B cell (primary cell): ENCODE results near the gene FHIP1B. TPM values are rescaled to one million over a fixed set of nuclear protein-coding genes. Genes with fewer than 3 reads are reported as not detected.

ENCODE experiments used
- ATAC-seq: fragments of 200-7000 bp; cut with Tn5 transposase; one replicate; pipeline ENCODE4 v1.10.0; 2021; ENCODE audit warnings: low read depth, mild to moderate bottlenecking, moderate number of reproducible peaks, moderate library complexity
- CTCF ChIA-PET: fragments of 350-600 bp; sonication (Branson Sonifier 250); formaldehyde crosslinking; loops from one replicate; lab custom pipeline; 2021; ENCODE audit warnings: antibody characterized with exemption, inconsistent platforms; lab: Charles Lee
- POLR2A ChIA-PET: fragments of 350-600 bp; sonication (Branson Sonifier 250); formaldehyde crosslinking; loops from one replicate; lab custom pipeline; 2021; ENCODE audit warnings: antibody characterized with exemption; lab: Charles Lee
- DNase-seq: peaks from one replicate; pipeline ENCODE4 v3.0.0; 2013
- H2AFZ ChIP-seq: 2 replicates; pipeline ENCODE4 v1.6.1; 2012; ENCODE audit warnings: mild to moderate bottlenecking, low read depth, low read length; ENCODE audit not compliant: insufficient read depth, poor library complexity, severe bottlenecking
- H3K27ac ChIP-seq, 2 donors: 1 replicate in 1 of 2; 2 replicates in 1 of 2; pipeline ENCODE4 v1.5.1; 2012 to 2013; ENCODE audit warnings: low read length in 2 of 2, mild to moderate bottlenecking in 2 of 2, moderate library complexity in 1 of 2
- H3K27me3 ChIP-seq, 4 experiments: fragments of 200-600 bp in 1 of 4; sonication (generic) in 1 of 4; replicated peaks in 1 of 4; 1 replicate in 2 of 4; 2 replicates in 2 of 4; pipeline versions ENCODE4 v1.6.1 to v1.7.0; 2013 to 2016; ENCODE audit warnings: low read length in 3 of 4, mild to moderate bottlenecking in 2 of 4, mixed read lengths in 1 of 4, moderate library complexity in 1 of 4; ENCODE audit not compliant: insufficient read depth in 4 of 4, control insufficient read depth in 3 of 4; ENCODE audit errors: control extremely low read depth in 1 of 4
- H3K36me3 ChIP-seq, 2 experiments: replicated peaks in 1 of 2; 1 replicate in 1 of 2; 2 replicates in 1 of 2; pipeline versions ENCODE4 v1.6.1 to v1.7.1; 2013; ENCODE audit warnings: low read length in 1 of 2; ENCODE audit not compliant: insufficient read depth in 2 of 2, control insufficient read depth in 1 of 2; ENCODE audit errors: control extremely low read depth in 1 of 2, extremely low read depth in 1 of 2
- H3K4me1 ChIP-seq, 2 donors: fragments of 200-600 bp in 1 of 2; sonication (generic) in 1 of 2; 1 replicate in 1 of 2; 2 replicates in 1 of 2; pipeline versions ENCODE4 v1.5.1 to v1.6.1; 2013 to 2017; ENCODE audit warnings: low read length in 2 of 2; ENCODE audit not compliant: control insufficient read depth in 2 of 2, insufficient read depth in 2 of 2
- H3K4me2 ChIP-seq: replicated peaks from 2 replicates; pipeline ENCODE3; 2012; ENCODE audit warnings: mild to moderate bottlenecking, low read depth, low read length; ENCODE audit not compliant: poor library complexity, severe bottlenecking
- H3K4me3 ChIP-seq, 5 experiments: fragments of 200-600 bp in 1 of 5; sonication (generic) in 1 of 5; 1 replicate in 3 of 5; 2 replicates in 2 of 5; pipeline versions ENCODE4 v1.5.1 to v1.7.0; 2011 to 2016; ENCODE audit warnings: low read length in 4 of 5, mild to moderate bottlenecking in 4 of 5, low read depth in 2 of 5, control low read depth in 1 of 5, moderate library complexity in 1 of 5; ENCODE audit not compliant: insufficient read depth in 1 of 5; ENCODE audit errors: control extremely low read depth in 1 of 5, extremely low read depth in 1 of 5
- H3K79me2 ChIP-seq: fragments of 200-600 bp; sonication (generic); one replicate; pipeline ENCODE4 v1.6.0; 2016; ENCODE audit warnings: low read length; ENCODE audit not compliant: control insufficient read depth, insufficient read depth
- H3K9ac ChIP-seq: fragments of 200-600 bp; sonication (generic); 2 replicates; pipeline ENCODE4 v1.6.1; 2017; ENCODE audit warnings: mild to moderate bottlenecking, low read length, moderate library complexity
- H3K9me3 ChIP-seq, 3 donors: one replicate each; pipeline versions ENCODE4 v1.6.1 to v1.7.1; 2013; ENCODE audit warnings: low read length in 2 of 3; ENCODE audit not compliant: control insufficient read depth in 2 of 3, insufficient read depth in 1 of 3; ENCODE audit errors: control extremely low read depth in 1 of 3
- H4K20me1 ChIP-seq: 2 replicates; pipeline ENCODE4 v1.6.0; 2012; ENCODE audit warnings: mild to moderate bottlenecking, low read length; ENCODE audit not compliant: insufficient read depth, control insufficient read depth, poor library complexity, severe bottlenecking
- H3K27ac Mint-ChIP-seq: one replicate; pipeline ENCODE4 v1.8.0; 2021; ENCODE audit warnings: mixed read lengths
- H3K27me3 Mint-ChIP-seq: one replicate; pipeline ENCODE4 v1.8.0; 2021; ENCODE audit warnings: mixed read lengths
- H3K4me1 Mint-ChIP-seq: one replicate; pipeline ENCODE4 v1.8.0; 2021; ENCODE audit warnings: mixed read lengths
- H3K4me3 Mint-ChIP-seq: one replicate; pipeline ENCODE4 v1.8.0; 2021; ENCODE audit warnings: mixed read lengths
- H3K9me3 Mint-ChIP-seq: one replicate; pipeline ENCODE4 v1.8.0; 2022; ENCODE audit warnings: mixed read lengths; ENCODE audit not compliant: insufficient read depth
- CTCF ChIP-seq: fragments of 200-600 bp; IDR thresholded peaks from one replicate; pipeline ENCODE4 v1.8.0; 2022; ENCODE audit warnings: antibody characterized with exemption, mild to moderate bottlenecking
- EZH2 ChIP-seq: IDR thresholded peaks from 2 replicates; pipeline ENCODE4 v1.6.1; 2012; ENCODE audit warnings: borderline replicate concordance, low read depth, mild to moderate bottlenecking, moderate library complexity, low read length; ENCODE audit not compliant: insufficient read depth, poor library complexity, severe bottlenecking
- WGBS: methylation state at CpG from one replicate; pipeline ENCODE4 v1.1.5; 2013; ENCODE audit warnings: missing lambda C conversion rate; ENCODE audit not compliant: insufficient coverage; 5-methylcytosine and 5-hydroxymethylcytosine counted together
- intact Hi-C: fragments of 100-400 bp; cut with micrococcal nuclease; formaldehyde crosslinking; loops from one replicate; pipeline ENCODE4 v1.10.0; 2022
- polyA plus RNA-seq: library from polyadenylated mRNA; depleted of rRNA; stranded (reverse); fragments of >200 nt; gene quantifications from 2 replicates; pipeline ENCODE4 v1.2.3, GENCODE V29; 2012
- total RNA-seq, 2 donors: library from RNA; stranded (reverse); fragments of 120-200 nt in 1 of 2; gene quantifications; 1 replicate in 1 of 2; 2 replicates in 1 of 2; pipeline versions ENCODE4 v1.2.3 to v1.2.4, GENCODE V29; 2013 to 2022

Gene FHIP1B
- total and polyA plus RNA-seq, 2 donors (not counting 1 experiment from before 2014, with no cell fraction given) = 37.1 to 44.1 TPM

DNA sequence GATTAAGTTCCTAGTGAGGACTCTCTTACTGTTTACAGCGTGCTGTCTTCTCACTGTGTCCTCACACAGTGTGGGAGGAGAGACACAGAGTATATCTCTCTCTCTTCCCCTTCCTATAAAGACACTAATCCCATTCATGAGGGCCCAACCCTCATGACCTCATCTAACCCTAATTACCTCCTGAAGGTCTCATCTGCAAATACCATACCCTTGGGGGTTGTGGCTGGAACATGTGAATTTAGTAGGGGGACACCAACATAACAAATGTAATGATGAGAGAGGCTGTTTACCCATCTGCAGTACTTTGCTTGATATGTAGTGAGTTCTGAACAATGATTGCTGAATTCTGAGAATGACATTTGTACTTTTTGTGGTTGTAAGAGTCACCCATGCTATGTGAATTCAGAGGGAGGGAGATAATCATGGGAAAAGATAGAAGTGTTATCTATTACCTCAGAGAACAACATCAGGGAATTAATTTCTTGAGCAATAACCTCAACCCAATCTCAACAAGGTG is 40.3 kb downstream of the FHIP1B start:
- intact Hi-C loops = no loop called here
- Mint-ChIP-seq H3K9me3 (no peaks in the 10 kb centered on the region), H3K27ac (no peak overlapping the region), H3K4me1 (no peaks in the 10 kb centered on the region), H3K27me3 (no peaks in the 10 kb centered on the region), H3K4me3 (no peak overlapping the region)
- Histone ChIP-seq H3K27ac (no peak overlapping the region), H3K9ac (no peak overlapping the region), H3K9me3 (no peaks in the 10 kb centered on the region), H2AFZ (no peak overlapping the region), H3K4me3 (no peak overlapping the region), H3K36me3 (no peaks in the 10 kb centered on the region), H3K4me1 (no peaks in the 10 kb centered on the region), H4K20me1 (no peaks in the 10 kb centered on the region), H3K4me2 (no peak overlapping the region), H3K27me3 (no peaks in the 10 kb centered on the region), H3K79me2 (no peaks in the 10 kb centered on the region)
- WGBS = 67% methylated on average over 1 of the region's 1 CpG
- ATAC-seq = no peak
- no peak for TF ChIP-seq EZH2
- TF ChIP-seq CTCF = no peak
- ChIA-PET CTCF (no interaction called here), POLR2A (no interaction called here)
- no peak for DNase-seq

DNA sequence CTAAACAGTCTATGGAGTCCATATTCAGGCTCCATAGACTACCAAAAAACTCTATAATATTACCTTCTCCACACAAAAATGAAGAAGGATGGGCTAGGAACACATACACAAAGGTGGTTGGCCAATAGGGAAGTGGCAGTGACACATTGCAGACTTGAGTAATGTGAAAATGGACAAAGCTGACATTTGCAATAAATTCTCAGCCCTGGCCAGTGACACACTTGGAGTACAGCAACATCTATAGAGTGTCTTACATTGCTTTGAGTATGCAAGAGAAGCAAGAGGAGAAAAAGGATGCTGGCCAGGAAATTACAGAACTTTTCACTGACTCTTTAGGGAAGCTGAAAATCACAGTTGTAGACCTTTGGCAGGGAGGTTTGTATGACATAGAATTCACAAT is 42.7 kb downstream of the FHIP1B start:
- intact Hi-C loops = no loop called here
- Histone ChIP-seq H3K9ac (no peak overlapping the region), H3K9me3 (no peaks in the 10 kb centered on the region), H3K4me1 (no peaks in the 10 kb centered on the region), H2AFZ (no peak overlapping the region), H3K27ac (no peak overlapping the region), H4K20me1 (no peaks in the 10 kb centered on the region), H3K4me3 (no peak overlapping the region), H3K79me2 (no peaks in the 10 kb centered on the region), H3K36me3 (no peaks in the 10 kb centered on the region), H3K4me2 (no peak overlapping the region), H3K27me3 (no peaks in the 10 kb centered on the region)
- CTCF ChIA-PET = no interaction called here
- Mint-ChIP-seq H3K4me1 (no peaks in the 10 kb centered on the region), H3K27me3 (no peaks in the 10 kb centered on the region), H3K9me3 (no peaks in the 10 kb centered on the region), H3K27ac (no peak overlapping the region), H3K4me3 (no peak overlapping the region)
- ATAC-seq = no peak
- TF ChIP-seq CTCF = no peak
- TF ChIP-seq EZH2 = no peak
- no peak for DNase-seq
- POLR2A ChIA-PET = no interaction called here
